Peyer's patch (tissue), 4 donors: ENCODE measurements around the gene FAM193A.

Experiments
- CTCF ChIP-seq, 6 experiments: fragments of 450-650 bp in 4 of 6; fragments of 200-600 bp in 2 of 6; sonication (generic) in 1 of 6; IDR thresholded peaks; one replicate each; pipeline ENCODE4 v1.5.1; 2017 to 2019; ENCODE audit warnings: antibody characterized with exemption in 6 of 6, mild to moderate bottlenecking in 3 of 6, moderate library complexity in 1 of 6
- POLR2A ChIP-seq, 2 donors: fragments of 450-650 bp; IDR thresholded peaks; one replicate each; pipeline ENCODE4 v1.5.1; 2017; ENCODE audit warnings: antibody characterized with exemption in 2 of 2, mild to moderate bottlenecking in 2 of 2, moderate library complexity in 2 of 2

- TF ChIP-seq CTCF (IDR thresholded peaks at IDR 0.05) (no peak), POLR2A (IDR thresholded peaks at IDR 0.05) (no peak)
These were observed 187.3 kb downstream of the FAM193A start for GRCh38 chr4:2723751-2724150.
